Measurements from ENCODE around the gene AKT3.

- no peak for TF ChIP-seq CTCF (IDR thresholded peaks at IDR 0.05)
- TF ChIP-seq POLR2A (IDR thresholded peaks at IDR 0.05) = no peak
- TF ChIP-seq EP300 (IDR thresholded peaks at IDR 0.05) = no peak
- TF ChIP-seq POLR2AphosphoS5 (IDR thresholded peaks at IDR 0.05) = no peak
Observed at GRCh38 chr1:243758647-243759046, 91.4 kb downstream of the AKT3 start.

Data from upper lobe of left lung (tissue), 4 donors.